VCaP (cell line): ENCODE results near the gene SF3B4.
"Not testable (repeated sequence)": the region's sequence is repeated elsewhere in the genome, so short reads cannot be mapped to it uniquely, and the experiment has no call there.

Source experiments
- H3K27ac ChIP-seq: fragments of 450-650 bp; 2 replicates; pipeline ENCODE4 v1.5.1; 2017
- CTCF ChIP-seq: fragments of 450-650 bp; conservative IDR thresholded peaks from 2 replicates; pipeline ENCODE4 v1.5.1; 2017; ENCODE audit warnings: mild to moderate bottlenecking, moderate library complexity

SF3B4 gene

GRCh38 chr1:149940427-149940826 is 12.8 kb upstream of the SF3B4 start:
- H3K27ac ChIP-seq = no peak overlapping the region
- TF ChIP-seq CTCF = no peak

GRCh38 chr1:149938668-149939003 is 11.0 kb upstream of the SF3B4 start:
- not testable (repeated sequence) for H3K27ac ChIP-seq

GRCh38 chr1:149937759-149938158 is 10.2 kb upstream of the SF3B4 start:
- TF ChIP-seq CTCF = no peak
- H3K27ac ChIP-seq = no peak overlapping the region

GRCh38 chr1:149936992-149937705 is 9.5 kb upstream of the SF3B4 start:
- H3K27ac ChIP-seq = no peak overlapping the region; the same call in 1 of the 2 replicates

GRCh38 chr1:149936170-149936991 is 8.8 kb upstream of the SF3B4 start, which contains the start of gene MTMR11:
TSS of gene MTMR11 (minus strand) at chr1:149936879. CDS start at chr1:149936647, 232 bp downstream.
- H3K27ac ChIP-seq = no peak within 1 kb of the TSS; the same call in 1 of the 2 replicates
- no peak for TF ChIP-seq CTCF

More at GRCh38 chr1:149936992-149937705, 9.5 kb upstream of the SF3B4 start:
- no peak for TF ChIP-seq CTCF

GRCh38 chr1:149934356-149934755 is 6.8 kb upstream of the SF3B4 start:
- H3K27ac ChIP-seq = no peak overlapping the region
- TF ChIP-seq CTCF = no peak

- no peak for TF ChIP-seq CTCF
- no peak overlapping the region for H3K27ac ChIP-seq
These were observed 5.6 kb upstream of the SF3B4 start for GRCh38 chr1:149933208-149933607.

- no peak for TF ChIP-seq CTCF
- H3K27ac ChIP-seq = peak overlapping the region; percentile 43
These were observed 4.9 kb upstream of the SF3B4 start for GRCh38 chr1:149932474-149932873.
